GM12878 (cell line): ENCODE data around the gene PIGS. TPM values are rescaled to one million over a fixed set of nuclear protein-coding genes. Genes with fewer than 3 reads are reported as not detected.
"Not testable (repeated sequence)": the region's sequence is repeated elsewhere in the genome, so short reads cannot be mapped to it uniquely, and the experiment has no call there.

Experiments used
- ATAC-seq: fragments of 200-7000 bp; cut with Tn5 transposase; 3 replicates; pipeline ENCODE4 v1.9.1; 2020; ENCODE audit warnings: mild to moderate bottlenecking, moderate library complexity
- BruUV-seq: library from RNA; stranded (reverse); fragments of 400-500 nt; replicated peaks from 2 replicates; lab custom pipeline; 2021; lab: Mats Ljungman, UMichigan
- CTCF ChIA-PET: fragments of 300-600 bp; sonication (Branson Sonifier 250); formaldehyde crosslinking; extraction: SDS; loops from one replicate; lab custom pipeline; 2021; ENCODE audit warnings: inconsistent platforms; lab: Yijun Ruan, JAX
- POLR2A ChIA-PET: fragments of 350-600 bp; formaldehyde crosslinking; extraction: SDS; loops from one replicate; lab custom pipeline; 2021; ENCODE audit warnings: inconsistent platforms; lab: Charles Lee
- RAD21 ChIA-PET: fragments of 300-600 bp; sonication (Branson Sonifier 250); formaldehyde crosslinking; loops from one replicate; lab custom pipeline; 2023; ENCODE audit warnings: antibody characterized with exemption; ENCODE audit not compliant: unreplicated experiment; lab: Charles Lee
- SMC1A ChIA-PET: fragments of 300-600 bp; sonication (Branson Sonifier 250); formaldehyde crosslinking; loops from one replicate; lab custom pipeline; 2023; ENCODE audit not compliant: unreplicated experiment, uncharacterized antibody; lab: Charles Lee
- DNase-seq: peaks from one replicate; pipeline ENCODE4 v3.0.0-alpha.2; 2011; ENCODE audit warnings: low read depth, low spot score
- FAIRE-seq: peaks from 3 replicates; lab custom pipeline; 2011; peaks lifted over from hg19 to GRCh38; lab: Jason Lieb, UNC
- H2AFZ ChIP-seq: 2 replicates; pipeline ENCODE4 v1.6.0; 2011; ENCODE audit warnings: low read depth, low read length, control low read depth; ENCODE audit not compliant: control insufficient read depth
- H3K27ac ChIP-seq: 2 replicates; pipeline ENCODE4 v1.5.1; 2011; ENCODE audit warnings: control low read depth; ENCODE audit not compliant: control insufficient read depth, insufficient read depth
- H3K27me3 ChIP-seq, 2 experiments: replicated peaks in 1 of 2; 2 replicates each; pipeline versions ENCODE4 v1.6.0 to v1.6.1; 2011; ENCODE audit warnings: low read length in 1 of 2; ENCODE audit not compliant: control insufficient read depth in 2 of 2, insufficient read depth in 2 of 2
- H3K36me3 ChIP-seq, 2 experiments: 2 replicates each; pipeline ENCODE4 v1.5.1; 2011; ENCODE audit warnings: low read length in 1 of 2; ENCODE audit not compliant: control insufficient read depth in 2 of 2, insufficient read depth in 2 of 2
- H3K4me1 ChIP-seq: 2 replicates; pipeline ENCODE4 v1.6.1; 2011; ENCODE audit warnings: mild to moderate bottlenecking, low read length, moderate library complexity, mixed read lengths; ENCODE audit not compliant: control insufficient read depth, insufficient read depth
- H3K4me2 ChIP-seq: 2 replicates; pipeline ENCODE4 v1.6.0; 2011; ENCODE audit warnings: control low read depth; ENCODE audit not compliant: control insufficient read depth, insufficient read depth
- H3K4me3 ChIP-seq: fragments of 200-600 bp; sonication (generic); 2 replicates; pipeline ENCODE4 v1.5.1; 2016
- H3K79me2 ChIP-seq: 2 replicates; pipeline ENCODE4 v1.6.0; 2011; ENCODE audit warnings: low read length; ENCODE audit not compliant: control insufficient read depth, insufficient read depth
- H3K9ac ChIP-seq: 2 replicates; pipeline ENCODE4 v1.8.0; 2011; ENCODE audit warnings: low read length, control low read depth, mixed read lengths; ENCODE audit not compliant: control insufficient read depth, insufficient read depth
- H3K9me3 ChIP-seq: replicated peaks from 3 replicates; pipeline ENCODE4 v1.5.1; 2011; ENCODE audit warnings: mild to moderate bottlenecking, low read length; ENCODE audit not compliant: control insufficient read depth, insufficient read depth
- H4K20me1 ChIP-seq: 2 replicates; pipeline ENCODE4 v1.6.0; 2011; ENCODE audit not compliant: control insufficient read depth, insufficient read depth
- CREM ChIP-seq: IDR thresholded peaks from 2 replicates; pipeline ENCODE4 v1.6.1; 2014; ENCODE audit warnings: antibody characterized with exemption, low read depth
- HDGF ChIP-seq: fragments of 450-650 bp; IDR thresholded peaks from 2 replicates; pipeline ENCODE4 v1.6.1; 2016; ENCODE audit warnings: antibody characterized with exemption
- RELB ChIP-seq: fragments of 450-650 bp; IDR thresholded peaks from 2 replicates; pipeline ENCODE4 v1.6.1; 2017; ENCODE audit warnings: low read depth, mild to moderate bottlenecking, moderate library complexity
- WGBS: methylation state at CpG from one replicate; pipeline ENCODE4 v1.1.6; 2016; ENCODE audit warnings: low lambda C conversion rate; ENCODE audit not compliant: insufficient replicate concordance, insufficient coverage; ENCODE audit errors: missing lambda C conversion rate; 5-methylcytosine and 5-hydroxymethylcytosine counted together
- in situ Hi-C: fragments of 300-500 bp; cut with MboI; formaldehyde crosslinking; loops from 9 replicates; pipeline ENCODE4 v1.14.3; 2018; ENCODE audit warnings: mixed read lengths
- intact Hi-C: fragments of 100-400 bp; cut with micrococcal nuclease; formaldehyde crosslinking; loops from one replicate; pipeline ENCODE4 v1.14.2; 2022; ENCODE audit not compliant: unreplicated experiment
- polyA plus RNA-seq, 11 experiments: library from polyadenylated mRNA; depleted of rRNA in 4 of 11; unstranded in 6 of 11; stranded (reverse) in 5 of 11; fragments of >200 nt; fragmentation: Nextera tagmentation in 4 of 11; fragmentation: Illumina TruSeq in 1 of 11; extraction: Ambion mirVana in 4 of 11; extraction: Trizol in 1 of 11; gene quantifications; 1 replicate in 1 of 11; 2 replicates in 10 of 11; pipeline versions ENCODE4 v1.2.1 to v1.2.3, GENCODE V29; 2011 to 2016; ENCODE audit warnings: inconsistent platforms in 2 of 11, missing spikeins in 2 of 11, low read depth in 1 of 11
- total RNA-seq, 4 experiments: library from RNA; depleted of rRNA in 3 of 4; stranded (reverse); fragments of >200 nt in 3 of 4; fragmentation: Illumina TruSeq in 1 of 4; extraction: Trizol in 1 of 4; gene quantifications; 2 replicates each; pipeline versions ENCODE4 v1.2.1 to v1.2.3, GENCODE V29; 2013 to 2021

Gene PIGS
- total and polyA plus RNA-seq, 10 of the 15 experiments (the other 5 are each of a cell fraction or from before 2014, with no cell fraction given), result 27.5 to 73.7 (median 50.7) TPM

- TF ChIP-seq RELB (0 out of 2 replicates have a peak, but pooled peaks have one; percentile 26), CREM (0 out of 2 replicates have a peak, but pooled peaks have one; percentile 42), HDGF (peak; percentile 99)
- TF ChIP-seq, all 136 proteins: peak for 32
Observed at GRCh38 chr17:28576758-28577465, 5.6 kb upstream of the PIGS start, which contains the start of gene ALDOC (continued).

- BruUV-seq, H3K27me3 ChIP-seq, in situ Hi-C loops, H2AFZ ChIP-seq, H3K9me3 ChIP-seq, ATAC-seq, H4K20me1 ChIP-seq, DNase-seq: not testable (repeated sequence)
- ChIA-PET SMC1A (interaction anchor here (1.0 to 2.2 kb wide), 5 partner anchors 10 to 75 kb away, joined by 3 to 10 read pairs (median 4); no protein-coding TSS in a partner anchor), RAD21 (interaction anchor here (0.6 to 3.3 kb wide), 6 partner anchors 10 to 144 kb away, joined by 3 to 38 read pairs (median 3); partner anchors contain the start of gene RPL23A), CTCF (interaction anchor here (0.8 to 4.8 kb wide), 10 partner anchors 8 to 75 kb away, joined by 3 to 56 read pairs (median 4); no protein-coding TSS in a partner anchor), POLR2A (interaction anchor here (0.5 to 7.1 kb wide), 16 partner anchors 10 to 374 kb away, joined by 3 to 91 read pairs (median 4); partner anchors contain the start of genes BLTP2, PROCA1, SPAG5 and UNC119)
- intact Hi-C loops, result loop anchor here (2.0 kb wide), 1 partner anchor 23 kb away; the partner anchor contains the start of gene SPAG5
- 41% methylated on average over 3 of the region's 3 CpGs for WGBS
- Histone ChIP-seq H3K27ac (peak overlapping the region; percentile 14; the same call in 1 of the 2 replicates), H3K36me3 (peaks cover 7 to 21% of the 10 kb centered on the region in 2 experiments; a peak in 3 of 4 replicates), H3K4me3 (peak overlapping the region; percentile 66), H3K79me2 (peaks cover 27% of the 10 kb centered on the region), H3K9ac (peak overlapping the region; percentile 37), H3K4me2 (peak overlapping the region; percentile 84), H3K4me1 (peaks cover 29% of the 10 kb centered on the region)
- FAIRE-seq, result peak; percentile 65
Observed at GRCh38 chr17:28576016-28576415, 4.7 kb upstream of the PIGS start.
